GM10266 (cell line): Measurements from ENCODE around the gene TCAIM.

Experiments
- DNase-seq: peaks from one replicate; pipeline ENCODE4 v3.0.0; 2012; ENCODE audit errors: extremely low spot score
- TF ChIP-seq, protein P1 (sequence below): IDR thresholded peaks from 2 replicates; pipeline ENCODE4 v1.5.1; 2012; ENCODE audit warnings: mild to moderate bottlenecking, low read depth; ENCODE audit not compliant: control insufficient read depth, insufficient read depth; ENCODE audit errors: missing control alignments

The TCAIM gene

GRCh38 chr3:44445786-44446185 is 107.2 kb downstream of the TCAIM start:
- DNase-seq = no peak
- TF ChIP-seq, protein P1, sequence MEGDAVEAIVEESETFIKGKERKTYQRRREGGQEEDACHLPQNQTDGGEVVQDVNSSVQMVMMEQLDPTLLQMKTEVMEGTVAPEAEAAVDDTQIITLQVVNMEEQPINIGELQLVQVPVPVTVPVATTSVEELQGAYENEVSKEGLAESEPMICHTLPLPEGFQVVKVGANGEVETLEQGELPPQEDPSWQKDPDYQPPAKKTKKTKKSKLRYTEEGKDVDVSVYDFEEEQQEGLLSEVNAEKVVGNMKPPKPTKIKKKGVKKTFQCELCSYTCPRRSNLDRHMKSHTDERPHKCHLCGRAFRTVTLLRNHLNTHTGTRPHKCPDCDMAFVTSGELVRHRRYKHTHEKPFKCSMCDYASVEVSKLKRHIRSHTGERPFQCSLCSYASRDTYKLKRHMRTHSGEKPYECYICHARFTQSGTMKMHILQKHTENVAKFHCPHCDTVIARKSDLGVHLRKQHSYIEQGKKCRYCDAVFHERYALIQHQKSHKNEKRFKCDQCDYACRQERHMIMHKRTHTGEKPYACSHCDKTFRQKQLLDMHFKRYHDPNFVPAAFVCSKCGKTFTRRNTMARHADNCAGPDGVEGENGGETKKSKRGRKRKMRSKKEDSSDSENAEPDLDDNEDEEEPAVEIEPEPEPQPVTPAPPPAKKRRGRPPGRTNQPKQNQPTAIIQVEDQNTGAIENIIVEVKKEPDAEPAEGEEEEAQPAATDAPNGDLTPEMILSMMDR = no peak

DNA sequence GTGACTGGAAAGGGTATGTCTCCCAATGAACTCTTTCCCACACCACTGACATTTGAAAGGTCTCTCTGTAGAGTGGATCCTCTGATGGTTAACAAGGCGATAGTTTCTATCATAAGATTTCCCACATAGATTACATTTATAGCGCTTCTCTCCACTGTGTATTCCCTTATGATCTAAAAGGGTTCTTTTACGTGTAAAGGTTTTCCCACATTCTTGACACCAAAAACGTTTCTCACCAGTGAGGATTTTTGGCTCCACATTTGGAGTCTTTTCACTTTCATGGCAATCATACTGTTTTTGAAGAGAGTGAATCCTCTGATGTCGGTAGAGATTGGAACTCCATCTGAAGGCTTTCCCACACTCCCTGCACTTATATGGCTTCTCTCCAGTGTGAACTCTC is 108.4 kb downstream of the TCAIM start:
- DNase-seq = no peak
- TF ChIP-seq, protein P1 = no peak

DNA sequence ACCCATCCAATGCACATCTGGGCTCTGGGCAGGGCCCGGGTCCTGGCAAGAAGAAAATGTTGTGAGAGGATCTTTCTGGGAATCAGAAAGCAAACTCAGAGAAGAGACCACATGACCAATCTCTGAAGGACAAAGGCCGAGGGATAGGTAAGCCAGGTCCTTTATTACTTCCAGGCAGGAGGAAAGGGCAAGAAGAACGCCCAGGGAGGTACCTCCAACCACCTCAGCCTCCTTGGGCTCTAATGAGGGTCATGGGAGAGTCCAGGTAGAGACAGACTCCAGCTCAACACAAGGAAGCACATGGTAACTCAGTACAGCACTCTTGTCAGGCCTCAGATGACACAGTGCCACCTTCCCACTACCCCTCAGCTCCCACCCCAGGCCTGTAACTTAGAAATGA is 112.9 kb downstream of the TCAIM start:
- TF ChIP-seq, protein P1 = no peak

GRCh38 chr3:44454258-44454657 is 115.7 kb downstream of the TCAIM start:
- DNase-seq = no peak
- TF ChIP-seq, protein P1 = no peak

More for the DNA sequence above, 112.9 kb downstream of the TCAIM start:
- DNase-seq = no peak

GRCh38 chr3:44455318-44455717 is 116.8 kb downstream of the TCAIM start:
- no peak for DNase-seq
- TF ChIP-seq, protein P1 = no peak
